Mesothelial cell of epicardium (in vitro differentiated cells): ENCODE measurements around the gene HEATR5B. TPM values are rescaled to one million over a fixed set of nuclear protein-coding genes. Genes with fewer than 3 reads are reported as not detected.

Experiments
- DNase-seq, 2 experiments: peaks; one replicate each; pipeline ENCODE4 v3.0.0; 2021; ENCODE audit warnings: low spot score in 2 of 2; ENCODE audit not compliant: unreplicated experiment in 2 of 2
- H3K27ac Mint-ChIP-seq: 2 replicates; pipeline ENCODE4 v1.8.0; 2021; ENCODE audit warnings: mixed read lengths
- H3K27me3 Mint-ChIP-seq: 2 replicates; pipeline ENCODE4 v1.8.0; 2021; ENCODE audit warnings: low read depth, mixed read lengths
- H3K36me3 Mint-ChIP-seq: 2 replicates; pipeline ENCODE4 v1.8.0; 2021; ENCODE audit warnings: mixed read lengths
- H3K4me1 Mint-ChIP-seq: 2 replicates; pipeline ENCODE4 v1.8.0; 2021; ENCODE audit warnings: mixed read lengths
- H3K4me3 Mint-ChIP-seq: 2 replicates; pipeline ENCODE4 v1.8.0; 2021; ENCODE audit warnings: mild to moderate bottlenecking, moderate library complexity, mixed read lengths
- H3K9me3 Mint-ChIP-seq: 2 replicates; pipeline ENCODE4 v1.8.0; 2021; ENCODE audit warnings: mixed read lengths
- CTCF ChIP-seq: fragments of 200-600 bp; sonication (generic); IDR thresholded peaks from one replicate; pipeline ENCODE4 v1.5.0; 2021; ENCODE audit warnings: antibody characterized with exemption; ENCODE audit not compliant: unreplicated experiment
- total RNA-seq: library from RNA; stranded (reverse); gene quantifications from 3 replicates; pipeline ENCODE4 v1.2.1, GENCODE V29; 2021

HEATR5B gene
- total RNA-seq, 1 donor from 2014 or later = 22.7 TPM

- Mint-ChIP-seq H3K9me3 (no peaks in the 10 kb centered on the region), H3K27me3 (no peaks in the 10 kb centered on the region), H3K4me1 (no peaks in the 10 kb centered on the region), H3K36me3 (peaks cover 50% of the 10 kb centered on the region), H3K4me3 (no peak overlapping the region), H3K27ac (no peak overlapping the region)
- no peak for DNase-seq
- no peak for TF ChIP-seq CTCF
These were observed 27.8 kb upstream of the HEATR5B start for GRCh38 chr2:37111958-37112357.

- H3K4me3 Mint-ChIP-seq = no peak overlapping the region
- H3K9me3 Mint-ChIP-seq = no peaks in the 10 kb centered on the region
- no peaks in the 10 kb centered on the region for H3K27me3 Mint-ChIP-seq
- no peak overlapping the region for H3K27ac Mint-ChIP-seq
- no peaks in the 10 kb centered on the region for H3K4me1 Mint-ChIP-seq
- no peak for DNase-seq
- TF ChIP-seq CTCF = no peak
- H3K36me3 Mint-ChIP-seq = peaks cover 48% of the 10 kb centered on the region
These were observed 26.4 kb upstream of the HEATR5B start for GRCh38 chr2:37110306-37111212.

- H3K27ac Mint-ChIP-seq = no peak overlapping the region
These were observed 25.4 kb upstream of the HEATR5B start for GRCh38 chr2:37109523-37109922.

GRCh38 chr2:37105150-37105549 lies 21.0 kb upstream of the HEATR5B start:
- Mint-ChIP-seq H3K27ac (no peak overlapping the region), H3K36me3 (peaks cover 51% of the 10 kb centered on the region), H3K4me1 (no peaks in the 10 kb centered on the region), H3K4me3 (no peak overlapping the region), H3K9me3 (no peaks in the 10 kb centered on the region), H3K27me3 (no peaks in the 10 kb centered on the region)
- no peak for DNase-seq
- TF ChIP-seq CTCF = no peak

More at GRCh38 chr2:37109523-37109922, 25.4 kb upstream of the HEATR5B start:
- Mint-ChIP-seq H3K4me3 (no peak overlapping the region), H3K4me1 (no peaks in the 10 kb centered on the region), H3K27me3 (no peaks in the 10 kb centered on the region), H3K9me3 (no peaks in the 10 kb centered on the region), H3K36me3 (peaks cover 49% of the 10 kb centered on the region)
- no peak for TF ChIP-seq CTCF
- no peak for DNase-seq

GRCh38 chr2:37104178-37104577 lies 20.0 kb upstream of the HEATR5B start:
- no peaks in the 10 kb centered on the region for H3K27me3 Mint-ChIP-seq
- no peaks in the 10 kb centered on the region for H3K9me3 Mint-ChIP-seq
- H3K4me1 Mint-ChIP-seq = no peaks in the 10 kb centered on the region
- no peak for TF ChIP-seq CTCF
- no peak overlapping the region for H3K27ac Mint-ChIP-seq
- no peak overlapping the region for H3K4me3 Mint-ChIP-seq
- no peak for DNase-seq
- peaks cover 54% of the 10 kb centered on the region for H3K36me3 Mint-ChIP-seq
